Measurements from ENCODE around the gene STEAP3. TPM values are rescaled to one million over a fixed set of nuclear protein-coding genes. Genes with fewer than 3 reads are reported as not detected.

Gene STEAP3
- total RNA-seq, 2 experiments from 2014 or later = not detected

DNA sequence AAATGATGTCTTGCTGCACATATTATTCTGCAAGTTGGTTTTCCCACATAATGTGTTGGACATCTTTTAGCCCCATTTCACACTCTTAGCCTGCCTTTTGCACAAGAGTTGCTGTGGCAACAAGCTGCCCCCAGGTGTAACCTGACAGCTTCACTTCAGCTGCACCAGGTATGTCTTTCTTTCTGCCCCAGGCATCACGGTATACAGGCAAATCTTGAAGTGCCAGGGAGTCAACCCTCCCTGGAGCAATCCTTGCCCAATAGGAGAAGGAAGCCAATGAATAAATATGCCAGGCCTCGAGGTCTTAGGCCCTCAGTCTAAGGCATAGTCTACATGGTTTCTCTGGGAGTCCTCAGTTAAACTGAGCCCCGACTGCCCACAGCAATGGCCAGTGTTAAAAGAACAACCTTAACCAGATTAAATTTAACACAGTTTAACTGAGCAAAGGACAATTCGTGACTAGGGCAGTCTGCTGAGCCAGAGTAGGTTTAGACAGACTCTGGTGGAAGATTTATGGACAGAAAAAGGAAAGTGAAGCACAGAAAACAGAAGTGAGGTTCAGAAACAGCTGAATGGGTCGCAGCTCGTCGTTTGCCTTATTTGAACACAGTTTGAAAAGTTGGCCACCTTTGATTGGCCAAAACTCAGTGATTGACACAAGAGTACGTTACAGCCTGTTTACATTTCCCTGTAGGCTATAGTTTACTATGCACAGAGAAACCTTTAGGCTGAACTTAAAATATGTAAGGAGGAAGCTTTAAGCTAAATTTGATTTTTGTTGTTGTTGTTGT lies 33.1 kb upstream of the STEAP3 start:
- POLR2A ChIA-PET = no interaction called here
- Mint-ChIP-seq H3K9me3 (no peaks in the 10 kb centered on the region), H3K4me1 (no peaks in the 10 kb centered on the region), H3K4me3 (no peak overlapping the region), H3K36me3 (ENCODE audit: low read depth) (no peaks in the 10 kb centered on the region), H3K27me3 (peaks cover 2% of the 10 kb centered on the region), H3K27ac (no peak overlapping the region)
- CTCF ChIA-PET = no interaction called here
- no peak for DNase-seq

DNA sequence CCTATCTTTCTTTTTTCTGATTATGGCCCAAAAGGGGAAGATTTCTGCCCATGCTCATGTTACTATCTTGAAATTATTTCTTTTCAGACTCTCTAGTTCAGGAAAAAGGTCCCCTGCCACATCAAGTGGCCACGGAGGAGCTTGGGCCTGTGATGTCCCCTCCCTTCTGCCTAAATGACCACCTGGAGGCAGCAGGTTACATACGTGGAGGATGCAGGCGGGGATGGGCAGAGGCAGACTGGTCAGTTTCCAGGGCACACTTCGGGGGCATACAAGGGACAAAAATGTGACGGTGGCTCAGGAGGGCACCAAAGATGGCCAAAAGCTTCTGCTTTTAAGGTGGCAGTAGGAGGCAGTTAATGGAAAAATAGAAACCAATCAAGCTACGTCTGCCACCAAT lies 30.7 kb upstream of the STEAP3 start:
- H3K27me3 Mint-ChIP-seq = peaks cover 2% of the 10 kb centered on the region
- H3K9me3 Mint-ChIP-seq = no peaks in the 10 kb centered on the region
- CTCF ChIA-PET = no interaction called here
- no peak overlapping the region for H3K4me3 Mint-ChIP-seq
- H3K27ac Mint-ChIP-seq = no peak overlapping the region
- no peaks in the 10 kb centered on the region for H3K36me3 Mint-ChIP-seq (ENCODE audit: low read depth)
- no peaks in the 10 kb centered on the region for H3K4me1 Mint-ChIP-seq
- DNase-seq = no peak
- POLR2A ChIA-PET = no interaction called here

DNA sequence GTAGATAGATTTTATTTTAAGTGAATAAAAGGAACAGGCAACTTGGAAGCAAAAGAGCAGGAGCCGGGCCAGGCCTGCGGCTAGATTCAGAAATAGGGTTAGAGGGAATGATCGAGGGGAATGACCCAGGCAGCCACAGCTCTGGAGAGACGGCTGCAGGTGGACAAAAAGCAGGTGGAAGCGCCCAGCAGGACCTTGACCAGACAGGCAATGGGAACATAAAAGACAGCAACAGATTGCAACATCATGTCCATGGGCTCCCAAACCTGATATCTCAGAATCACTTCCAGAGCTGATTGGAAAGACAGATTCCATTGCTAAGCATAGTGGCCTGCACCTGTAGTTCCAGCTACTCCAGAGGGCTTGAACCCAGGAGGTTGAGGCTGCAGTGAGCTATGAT lies 28.6 kb upstream of the STEAP3 start:
- peaks cover 4% of the 10 kb centered on the region for H3K27me3 Mint-ChIP-seq
- POLR2A ChIA-PET = no interaction called here
- CTCF ChIA-PET = no interaction called here
- no peaks in the 10 kb centered on the region for H3K4me1 Mint-ChIP-seq
- no peak for DNase-seq
- H3K36me3 Mint-ChIP-seq (ENCODE audit: low read depth) = no peaks in the 10 kb centered on the region
- H3K27ac Mint-ChIP-seq = no peak overlapping the region
- no peak overlapping the region for H3K4me3 Mint-ChIP-seq
- no peaks in the 10 kb centered on the region for H3K9me3 Mint-ChIP-seq

DNA sequence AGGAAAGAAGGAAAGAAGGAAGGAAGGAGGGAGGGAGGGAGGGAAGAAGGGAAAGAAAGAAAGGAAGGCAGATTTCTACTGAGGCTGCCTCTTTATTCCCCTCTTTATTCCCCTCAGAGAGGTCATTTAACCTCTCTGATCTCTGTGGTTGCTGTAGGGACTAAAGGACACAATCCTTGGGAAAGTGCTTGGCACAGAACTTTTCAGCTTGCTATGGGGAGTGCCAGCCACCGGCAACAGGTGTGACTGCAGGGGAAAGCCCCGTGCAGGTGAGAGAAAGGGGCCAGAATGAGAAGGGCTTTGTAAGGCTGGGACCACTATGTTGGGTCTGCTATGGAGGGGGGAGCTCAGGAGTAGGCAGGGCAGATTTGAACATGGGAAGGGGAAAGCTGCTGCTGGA lies 27.7 kb upstream of the STEAP3 start:
- no peak overlapping the region for H3K27ac Mint-ChIP-seq
- ChIA-PET CTCF (no interaction called here), POLR2A (no interaction called here)
- no peaks in the 10 kb centered on the region for H3K36me3 Mint-ChIP-seq (ENCODE audit: low read depth)
- no peaks in the 10 kb centered on the region for H3K9me3 Mint-ChIP-seq
- H3K4me3 Mint-ChIP-seq = no peak overlapping the region
- H3K27me3 Mint-ChIP-seq = peaks cover 2% of the 10 kb centered on the region
- no peak for DNase-seq
- no peaks in the 10 kb centered on the region for H3K4me1 Mint-ChIP-seq

- H3K36me3 Mint-ChIP-seq (ENCODE audit: low read depth) = no peaks in the 10 kb centered on the region
- H3K9me3 Mint-ChIP-seq = no peaks in the 10 kb centered on the region
- CTCF ChIA-PET = no interaction called here
- no peaks in the 10 kb centered on the region for H3K4me1 Mint-ChIP-seq
- H3K27ac Mint-ChIP-seq = no peak overlapping the region
- H3K4me3 Mint-ChIP-seq = no peak overlapping the region
- POLR2A ChIA-PET = no interaction called here
- DNase-seq = no peak
- H3K27me3 Mint-ChIP-seq = peaks cover 2% of the 10 kb centered on the region
These were observed 27.1 kb upstream of the STEAP3 start for GRCh38 chr2:119196301-119197125.

GRCh38 chr2:119197126-119197405 lies 26.6 kb upstream of the STEAP3 start:
- CTCF ChIA-PET = no interaction called here
- POLR2A ChIA-PET = no interaction called here
- Mint-ChIP-seq H3K9me3 (no peaks in the 10 kb centered on the region), H3K36me3 (ENCODE audit: low read depth) (no peaks in the 10 kb centered on the region), H3K4me3 (no peak overlapping the region), H3K4me1 (no peaks in the 10 kb centered on the region), H3K27me3 (peaks cover 2% of the 10 kb centered on the region), H3K27ac (no peak overlapping the region)
- no peak for DNase-seq

GRCh38 chr2:119197529-119198239 lies 25.9 kb upstream of the STEAP3 start:
- ChIA-PET CTCF (no interaction called here), POLR2A (no interaction called here)
- H3K36me3 Mint-ChIP-seq (ENCODE audit: low read depth) = no peaks in the 10 kb centered on the region
- H3K9me3 Mint-ChIP-seq = no peaks in the 10 kb centered on the region
- H3K27me3 Mint-ChIP-seq = peaks cover 2% of the 10 kb centered on the region
- DNase-seq = no peak
- H3K4me1 Mint-ChIP-seq = no peaks in the 10 kb centered on the region
- no peak overlapping the region for H3K27ac Mint-ChIP-seq
- no peak overlapping the region for H3K4me3 Mint-ChIP-seq

GRCh38 chr2:119198240-119198840 lies 25.3 kb upstream of the STEAP3 start:
- CTCF ChIA-PET = no interaction called here
- no peaks in the 10 kb centered on the region for H3K4me1 Mint-ChIP-seq
- no peak overlapping the region for H3K27ac Mint-ChIP-seq
- no peak overlapping the region for H3K4me3 Mint-ChIP-seq
- no peaks in the 10 kb centered on the region for H3K9me3 Mint-ChIP-seq
- POLR2A ChIA-PET = no interaction called here
- H3K27me3 Mint-ChIP-seq = peaks cover 2% of the 10 kb centered on the region
- no peaks in the 10 kb centered on the region for H3K36me3 Mint-ChIP-seq (ENCODE audit: low read depth)
- no peak for DNase-seq

- H3K9me3 Mint-ChIP-seq = no peaks in the 10 kb centered on the region
- H3K36me3 Mint-ChIP-seq (ENCODE audit: low read depth) = no peaks in the 10 kb centered on the region
- CTCF ChIA-PET = no interaction called here
These were observed 21.8 kb upstream of the STEAP3 start for GRCh38 chr2:119201815-119202214.

GRCh38 chr2:119202610-119203310 lies 20.9 kb upstream of the STEAP3 start:
- H3K27me3 Mint-ChIP-seq = peaks cover 2% of the 10 kb centered on the region
- H3K4me1 Mint-ChIP-seq = no peaks in the 10 kb centered on the region
- no peak overlapping the region for H3K27ac Mint-ChIP-seq
- H3K4me3 Mint-ChIP-seq = no peak overlapping the region
- ChIA-PET CTCF (no interaction called here), POLR2A (no interaction called here)
- no peak for DNase-seq
- no peaks in the 10 kb centered on the region for H3K36me3 Mint-ChIP-seq (ENCODE audit: low read depth)
- no peaks in the 10 kb centered on the region for H3K9me3 Mint-ChIP-seq

More at GRCh38 chr2:119201815-119202214, 21.8 kb upstream of the STEAP3 start:
- DNase-seq = no peak
- POLR2A ChIA-PET = no interaction called here
- H3K4me3 Mint-ChIP-seq = no peak overlapping the region
- H3K4me1 Mint-ChIP-seq = no peaks in the 10 kb centered on the region
- H3K27ac Mint-ChIP-seq = no peak overlapping the region
- peaks cover 2% of the 10 kb centered on the region for H3K27me3 Mint-ChIP-seq

GRCh38 chr2:119204525-119204924 lies 19.1 kb upstream of the STEAP3 start:
- no peak for DNase-seq
- Mint-ChIP-seq H3K4me3 (no peak overlapping the region), H3K36me3 (ENCODE audit: low read depth) (no peaks in the 10 kb centered on the region), H3K4me1 (no peaks in the 10 kb centered on the region), H3K27ac (no peak overlapping the region), H3K27me3 (no peaks in the 10 kb centered on the region), H3K9me3 (no peaks in the 10 kb centered on the region)
- CTCF ChIA-PET = no interaction called here
- POLR2A ChIA-PET = no interaction called here

DNA sequence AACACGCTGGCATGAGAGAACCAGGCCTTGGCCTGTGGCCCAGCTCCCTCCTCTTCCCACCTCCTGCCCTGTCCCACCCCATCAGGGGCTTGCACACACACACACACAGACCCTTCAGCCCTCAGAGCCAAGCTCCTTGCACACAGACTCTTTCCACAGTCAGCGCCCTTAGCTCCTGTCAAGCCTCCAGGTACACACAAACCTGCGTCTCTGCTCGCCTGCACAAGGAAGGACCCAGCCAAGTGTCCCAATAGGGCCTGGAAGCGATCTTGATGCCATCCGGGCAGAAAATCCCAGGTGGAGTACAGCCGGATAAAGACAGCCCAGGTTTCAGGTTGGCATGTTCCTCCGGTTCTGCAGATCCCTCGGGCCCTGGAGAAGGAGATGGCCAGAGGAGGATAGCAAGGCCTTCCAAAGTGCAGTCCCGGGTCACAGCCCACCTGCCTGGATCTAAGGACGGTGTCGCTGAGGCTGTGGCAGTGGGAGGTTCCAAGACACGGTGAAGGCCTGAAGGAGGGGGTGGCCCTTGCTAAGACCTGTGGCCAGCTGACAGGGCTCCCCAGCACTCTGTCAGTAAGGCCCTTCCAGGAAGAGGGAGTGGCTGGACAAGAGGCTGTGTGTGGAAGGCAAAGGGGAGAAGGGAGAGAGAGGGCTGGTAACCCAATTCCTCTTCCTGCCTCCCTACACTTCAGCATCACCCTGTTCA lies 18.5 kb upstream of the STEAP3 start:
- ChIA-PET POLR2A (no interaction called here), CTCF (no interaction called here)
- H3K9me3 Mint-ChIP-seq = no peaks in the 10 kb centered on the region
- no peak overlapping the region for H3K27ac Mint-ChIP-seq
- H3K4me1 Mint-ChIP-seq = no peaks in the 10 kb centered on the region
- no peak for DNase-seq
- no peak overlapping the region for H3K4me3 Mint-ChIP-seq
- no peaks in the 10 kb centered on the region for H3K36me3 Mint-ChIP-seq (ENCODE audit: low read depth)
- no peaks in the 10 kb centered on the region for H3K27me3 Mint-ChIP-seq

- Mint-ChIP-seq H3K4me3 (no peak overlapping the region), H3K27me3 (no peaks in the 10 kb centered on the region), H3K27ac (no peak overlapping the region), H3K4me1 (no peaks in the 10 kb centered on the region), H3K36me3 (ENCODE audit: low read depth) (no peaks in the 10 kb centered on the region), H3K9me3 (no peaks in the 10 kb centered on the region)
- ChIA-PET CTCF (no interaction called here), POLR2A (no interaction called here)
- no peak for DNase-seq
These were observed 17.4 kb upstream of the STEAP3 start for GRCh38 chr2:119206201-119206600.

All from activated CD4-positive, alpha-beta memory T cell treated with anti-CD3 and anti-CD28 coated beads, Interleukin-2, amount 10 ng/mL, durations not matched to agents 7 days and 5 days (primary cell).